ENCODE results near the gene ADGRL3.

ADGRL3 gene

GRCh38 chr4:61882381-61882780 is 682.3 kb downstream of the ADGRL3 start:
- no peak for DNase-seq (ENCODE audit: low spot score)
- in situ Hi-C loops (cut with MboI; ENCODE audit: low sequenced_read_pairs, unreplicated experiment) = no loop called here
- no peak for TF ChIP-seq CTCF (IDR thresholded peaks at IDR 0.05; ENCODE audit: borderline replicate concordance, control extremely low read depth, extremely low read depth, insufficient read depth, missing control alignments)

- in situ Hi-C loops (cut with MboI; ENCODE audit: low sequenced_read_pairs, unreplicated experiment) = no loop called here
- no peak for DNase-seq (ENCODE audit: low spot score)
- no peak for TF ChIP-seq CTCF (IDR thresholded peaks at IDR 0.05; ENCODE audit: borderline replicate concordance, control extremely low read depth, extremely low read depth, insufficient read depth, missing control alignments)
Measured at GRCh38 chr4:61886131-61886530, 686.0 kb downstream of the ADGRL3 start.

GRCh38 chr4:61889117-61889516 is 689.0 kb downstream of the ADGRL3 start:
- no peak for TF ChIP-seq CTCF (IDR thresholded peaks at IDR 0.05; ENCODE audit: borderline replicate concordance, control extremely low read depth, extremely low read depth, insufficient read depth, missing control alignments)
- no peak for DNase-seq (ENCODE audit: low spot score)
- in situ Hi-C loops (cut with MboI; ENCODE audit: low sequenced_read_pairs, unreplicated experiment) = no loop called here

GRCh38 chr4:61890321-61890720 is 690.2 kb downstream of the ADGRL3 start:
- no peak for TF ChIP-seq CTCF (IDR thresholded peaks at IDR 0.05; ENCODE audit: borderline replicate concordance, control extremely low read depth, extremely low read depth, insufficient read depth, missing control alignments)
- in situ Hi-C loops (cut with MboI; ENCODE audit: low sequenced_read_pairs, unreplicated experiment) = no loop called here
- no peak for DNase-seq (ENCODE audit: low spot score)

GRCh38 chr4:61891953-61892352 is 691.8 kb downstream of the ADGRL3 start:
- in situ Hi-C loops (cut with MboI; ENCODE audit: low sequenced_read_pairs, unreplicated experiment) = no loop called here
- TF ChIP-seq CTCF (IDR thresholded peaks at IDR 0.05; ENCODE audit: borderline replicate concordance, control extremely low read depth, extremely low read depth, insufficient read depth, missing control alignments) = no peak
- DNase-seq (ENCODE audit: low spot score) = no peak

GRCh38 chr4:61896634-61897033 is 696.5 kb downstream of the ADGRL3 start:
- in situ Hi-C loops (cut with MboI; ENCODE audit: low sequenced_read_pairs, unreplicated experiment) = no loop called here
- DNase-seq (ENCODE audit: low spot score) = no peak
- TF ChIP-seq CTCF (IDR thresholded peaks at IDR 0.05; ENCODE audit: borderline replicate concordance, control extremely low read depth, extremely low read depth, insufficient read depth, missing control alignments) = no peak

GRCh38 chr4:61909031-61909430 is 708.9 kb downstream of the ADGRL3 start:
- no peak for TF ChIP-seq CTCF (IDR thresholded peaks at IDR 0.05; ENCODE audit: borderline replicate concordance, control extremely low read depth, extremely low read depth, insufficient read depth, missing control alignments)
- in situ Hi-C loops (cut with MboI; ENCODE audit: low sequenced_read_pairs, unreplicated experiment) = no loop called here
- DNase-seq (ENCODE audit: low spot score) = no peak
